Sigmoid colon (tissue), 7 donors: ENCODE results near the gene ITPK1. TPM values are rescaled to one million over a fixed set of nuclear protein-coding genes. Genes with fewer than 3 reads are reported as not detected.

Experiments
- DNase-seq: peaks from one replicate; pipeline ENCODE4 v3.0.0-alpha.2; 2019
- H3K27ac ChIP-seq, 4 donors: fragments of 200-600 bp; sonication (generic); one replicate each; pipeline ENCODE4 v1.5.1; 2016 to 2019; ENCODE audit warnings: mild to moderate bottlenecking in 1 of 4
- H3K27me3 ChIP-seq, 3 donors: fragments of 200-600 bp; sonication (generic); one replicate each; pipeline ENCODE4 v1.5.1; 2019; ENCODE audit warnings: mild to moderate bottlenecking in 1 of 3
- H3K36me3 ChIP-seq, 4 donors: fragments of 200-600 bp; sonication (generic); one replicate each; pipeline ENCODE4 v1.5.1; 2016 to 2019
- H3K4me1 ChIP-seq, 4 donors: fragments of 200-600 bp; sonication (generic); one replicate each; pipeline ENCODE4 v1.5.1; 2017 to 2019
- H3K4me3 ChIP-seq, 4 donors: fragments of 200-600 bp; sonication (generic); one replicate each; pipeline ENCODE4 v1.5.1; 2017 to 2019; ENCODE audit warnings: mild to moderate bottlenecking in 2 of 4, moderate library complexity in 1 of 4
- H3K9me3 ChIP-seq, 4 donors: fragments of 200-600 bp in 3 of 4; sonication (generic) in 3 of 4; one replicate each; pipeline versions ENCODE4 v1.5.1 to v1.6.1; 2013 to 2019
- CTCF ChIP-seq, 4 experiments: fragments of 450-650 bp in 3 of 4; fragments of 200-600 bp in 1 of 4; IDR thresholded peaks; one replicate each; pipeline ENCODE4 v1.5.1; 2016 to 2019; ENCODE audit warnings: antibody characterized with exemption in 4 of 4, mild to moderate bottlenecking in 3 of 4, moderate library complexity in 2 of 4
- EP300 ChIP-seq, 4 donors: sonication (generic); formaldehyde crosslinking; IDR thresholded peaks; one replicate each; pipeline ENCODE4 v1.6.1; 2017; ENCODE audit warnings: antibody characterized with exemption in 4 of 4
- POLR2A ChIP-seq, 2 donors: fragments of 450-650 bp; IDR thresholded peaks; one replicate each; pipeline ENCODE4 v1.6.1; 2016; ENCODE audit warnings: antibody characterized with exemption in 2 of 2, mild to moderate bottlenecking in 2 of 2, moderate library complexity in 2 of 2
- POLR2AphosphoS5 ChIP-seq, 4 donors: sonication (generic); formaldehyde crosslinking; IDR thresholded peaks; one replicate each; pipeline ENCODE4 v1.6.1; 2017; ENCODE audit warnings: antibody characterized with exemption in 4 of 4
- WGBS, 2 donors: extraction: QIAGEN DNeasy Blood & Tissue Kit; methylation state at CpG; one replicate each; pipeline ENCODE4 v1.1.7; 2013; 5-methylcytosine and 5-hydroxymethylcytosine counted together
- intact Hi-C: fragments of 100-400 bp; cut with DNase I; formaldehyde crosslinking; loops from one replicate; pipeline ENCODE4 v1.15.1; 2023
- polyA plus RNA-seq, 3 donors: library from polyadenylated mRNA; stranded (reverse); fragments of 200-250 nt; gene quantifications; one replicate each; pipeline ENCODE4 v1.2.3, GENCODE V29; 2013
- total RNA-seq, 4 donors: library from RNA; depleted of rRNA; stranded (reverse); fragments of >200 nt; gene quantifications; one replicate each; pipeline ENCODE4 v1.1.0, GENCODE V29; 2016
- donor health status: healthy with polysubstance abuse.
- donor health status: Bipolar disorder and iron deficiency.
- donor health status: healthy.

ITPK1 gene
- total and polyA plus RNA-seq, 7 donors, result 39.8 to 75.4 (median 61.8) TPM

GRCh38 chr14:92906823-92907222, 208.9 kb downstream of the ITPK1 start:
- intact Hi-C loops, result no loop called here
- Histone ChIP-seq H3K4me3 (no peak overlapping the region), H3K27ac (no peak overlapping the region), H3K9me3 (no peaks in the 10 kb centered on the region), H3K4me1 (no peaks in the 10 kb centered on the region), H3K36me3 (no peaks in the 10 kb centered on the region), H3K27me3 (peaks cover 0 to 20% (median 13%) of the 10 kb centered on the region in 3 donors)
- 26 to 41% methylated on average over 6 of the region's 6 CpGs for WGBS, 2 donors
- TF ChIP-seq POLR2AphosphoS5 (IDR thresholded peaks at IDR 0.05), result no peak
- no peak for TF ChIP-seq POLR2A (IDR thresholded peaks at IDR 0.05)
- no peak for TF ChIP-seq CTCF (IDR thresholded peaks at IDR 0.05)
- no peak for TF ChIP-seq EP300 (IDR thresholded peaks at IDR 0.05)
- DNase-seq, result no peak

GRCh38 chr14:92906420-92906819, 209.3 kb downstream of the ITPK1 start:
- Histone ChIP-seq H3K27ac (no peak overlapping the region), H3K36me3 (no peaks in the 10 kb centered on the region), H3K27me3 (peaks cover 0 to 21% (median 13%) of the 10 kb centered on the region in 3 donors), H3K4me1 (no peaks in the 10 kb centered on the region), H3K4me3 (no peak overlapping the region), H3K9me3 (no peaks in the 10 kb centered on the region)
- TF ChIP-seq POLR2AphosphoS5 (IDR thresholded peaks at IDR 0.05) (no peak), EP300 (IDR thresholded peaks at IDR 0.05) (no peak), CTCF (IDR thresholded peaks at IDR 0.05) (no peak)
- intact Hi-C loops, result no loop called here
- WGBS, 2 donors, result 72 to 78% methylated on average over 6 of the region's 6 CpGs
- no peak for DNase-seq

GRCh38 chr14:92905667-92906066, 210.1 kb downstream of the ITPK1 start:
- Histone ChIP-seq H3K27me3 (peaks cover 0 to 27% (median 13%) of the 10 kb centered on the region in 3 donors), H3K9me3 (no peaks in the 10 kb centered on the region), H3K4me1 (no peaks in the 10 kb centered on the region), H3K27ac (no peak overlapping the region), H3K36me3 (no peaks in the 10 kb centered on the region), H3K4me3 (no peak overlapping the region)
- TF ChIP-seq CTCF (IDR thresholded peaks at IDR 0.05), result no peak
- no peak for TF ChIP-seq POLR2AphosphoS5 (IDR thresholded peaks at IDR 0.05)
- no peak for TF ChIP-seq EP300 (IDR thresholded peaks at IDR 0.05)
- TF ChIP-seq POLR2A (IDR thresholded peaks at IDR 0.05), result no peak
- intact Hi-C loops, result no loop called here
- 76 to 77% methylated on average over 8 of the region's 8 CpGs for WGBS, 2 donors
- DNase-seq, result no peak

GRCh38 chr14:92903359-92903758, 212.4 kb downstream of the ITPK1 start:
- DNase-seq, result no peak
- TF ChIP-seq EP300 (IDR thresholded peaks at IDR 0.05), result no peak
- Histone ChIP-seq H3K9me3 (no peaks in the 10 kb centered on the region), H3K4me1 (no peaks in the 10 kb centered on the region), H3K27ac (no peak overlapping the region), H3K4me3 (no peak overlapping the region), H3K27me3 (peaks cover 0 to 45% (median 13%) of the 10 kb centered on the region in 3 donors), H3K36me3 (no peaks in the 10 kb centered on the region)
- intact Hi-C loops, result no loop called here
- 60 to 65% methylated on average over 6 of the region's 6 CpGs for WGBS, 2 donors

- no peak overlapping the region for H3K4me3 ChIP-seq
- TF ChIP-seq EP300 (IDR thresholded peaks at IDR 0.05), result no peak
- TF ChIP-seq POLR2A (IDR thresholded peaks at IDR 0.05), result no peak
- no peak for TF ChIP-seq CTCF (IDR thresholded peaks at IDR 0.05)
- no peak for TF ChIP-seq POLR2AphosphoS5 (IDR thresholded peaks at IDR 0.05)
- intact Hi-C loops, result no loop called here
- no peak overlapping the region for H3K27ac ChIP-seq
- no peak for DNase-seq
- H3K4me1 ChIP-seq, result no peaks in the 10 kb centered on the region
- WGBS, 2 donors, result 22 to 24% methylated on average over 17 of the region's 17 CpGs
- no peaks in the 10 kb centered on the region for H3K9me3 ChIP-seq
- H3K36me3 ChIP-seq, result no peaks in the 10 kb centered on the region
- peaks cover 0 to 45% (median 13%) of the 10 kb centered on the region in 3 donors for H3K27me3 ChIP-seq
These were observed 213.0 kb downstream of the ITPK1 start for GRCh38 chr14:92902726-92903125.
